Kidney tubule cell (primary cell): ENCODE results near the gene GAS7.
A peak's percentile ranks its signal among the peaks of the same experiment; 100 is the strongest.

ENCODE experiments used
- DNase-seq: peaks from one replicate; pipeline ENCODE4 v3.0.0-alpha.2; 2018; ENCODE audit warnings: low spot score

Gene GAS7

DNA sequence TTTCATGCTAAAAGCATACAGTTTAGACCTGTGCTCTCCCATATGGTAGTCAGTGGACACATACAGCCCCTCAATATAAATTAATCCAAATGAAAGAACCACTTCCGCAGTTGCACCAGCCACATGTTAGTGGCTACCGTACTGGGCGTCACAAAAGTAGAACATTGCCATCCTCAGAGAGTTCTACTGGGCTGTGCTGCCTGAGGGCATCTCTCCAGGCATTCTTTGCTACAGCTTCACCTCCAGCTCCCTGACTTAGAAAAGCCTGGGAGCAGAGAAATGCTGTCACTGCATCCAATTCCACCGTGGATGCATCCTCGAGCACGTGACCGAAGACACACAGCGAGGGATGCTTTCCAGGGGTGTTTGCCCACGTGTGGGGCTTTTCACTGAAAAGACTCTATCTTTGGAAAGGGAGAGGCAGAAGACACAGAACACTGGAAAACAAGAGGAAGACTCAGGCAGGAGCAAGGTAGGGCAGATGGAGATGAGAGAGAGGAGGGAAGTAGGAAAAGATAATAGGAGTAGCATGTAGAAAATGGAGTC lies 86.4 kb downstream of the GAS7 start:
- DNase-seq, result no peak

DNA sequence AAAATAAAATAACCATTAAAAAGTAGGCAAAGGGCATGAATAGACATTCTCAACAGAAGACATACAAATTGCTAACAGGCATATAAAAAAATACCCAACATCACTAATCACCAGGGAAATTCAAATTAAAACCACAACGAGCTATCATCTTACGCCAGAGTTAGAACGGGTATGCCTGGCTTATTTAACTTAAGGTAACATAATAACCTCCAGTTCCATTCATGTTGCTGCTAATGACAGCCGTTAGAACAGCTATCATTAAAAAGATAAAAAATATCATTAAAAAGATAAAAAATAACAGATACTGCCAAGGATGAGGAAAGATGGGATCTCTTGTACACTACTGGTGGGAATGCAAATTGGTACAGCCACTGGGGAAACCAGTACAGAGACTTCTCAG lies 89.3 kb downstream of the GAS7 start:
- DNase-seq, result no peak

DNA sequence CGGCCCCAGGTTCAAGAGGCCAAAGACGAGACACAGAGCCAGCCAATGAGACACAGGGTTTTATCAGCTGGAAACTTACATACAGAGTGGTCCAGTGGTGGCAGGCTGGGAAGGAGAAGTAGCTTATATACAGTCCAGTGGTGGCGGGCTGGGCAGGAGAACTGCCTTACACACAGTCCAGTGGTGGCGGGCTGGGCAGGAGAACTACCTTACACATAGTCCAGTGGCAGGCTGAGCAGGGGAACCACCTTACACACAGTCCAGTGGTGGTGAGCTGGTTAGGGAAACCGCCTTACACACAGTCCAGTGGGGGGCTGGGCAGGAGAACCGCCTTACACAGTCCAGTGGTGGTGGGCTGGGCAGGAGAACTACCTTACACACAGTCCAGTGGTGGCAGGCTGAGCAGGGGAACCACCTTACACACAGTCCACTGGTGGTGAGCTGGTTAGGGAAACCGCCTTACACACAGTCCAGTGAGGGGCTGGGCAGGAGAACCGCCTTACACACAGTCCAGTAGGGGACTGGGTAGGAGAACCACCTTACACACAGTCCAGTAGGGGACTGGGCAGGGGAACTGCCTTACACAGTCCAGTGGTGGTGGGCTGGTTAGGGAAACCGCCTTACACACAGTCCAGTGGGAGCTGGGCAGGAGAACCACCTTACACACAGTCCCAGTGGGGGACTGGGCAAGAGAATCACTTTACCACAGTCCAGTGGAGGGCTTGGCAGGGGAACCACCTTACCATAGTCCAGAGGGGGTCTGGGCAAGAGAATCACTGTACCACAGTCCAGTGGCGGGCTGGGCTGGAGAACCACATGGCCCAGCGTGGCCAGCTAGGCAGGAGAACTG lies 90.9 kb downstream of the GAS7 start:
- no peak for DNase-seq

DNA sequence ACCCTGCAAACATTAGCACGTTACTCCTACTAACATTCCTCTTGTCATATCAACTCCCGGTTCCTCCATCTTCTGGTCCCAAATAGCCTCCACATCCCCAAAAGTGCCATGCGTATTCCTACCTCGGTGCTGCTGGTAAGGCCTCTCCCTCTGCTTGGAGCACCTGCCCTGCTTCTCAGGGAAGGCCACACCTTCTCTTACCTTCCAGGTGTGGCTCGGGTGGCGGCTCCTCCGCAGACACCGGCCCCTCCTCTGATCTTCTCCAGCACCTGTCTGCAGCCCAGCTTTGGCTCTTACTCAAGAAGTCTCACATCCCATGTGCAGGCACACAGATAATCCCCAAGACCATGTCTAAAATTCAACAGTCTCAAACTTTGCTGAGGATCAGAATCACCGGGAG lies 92.3 kb downstream of the GAS7 start:
- DNase-seq, result no peak

DNA sequence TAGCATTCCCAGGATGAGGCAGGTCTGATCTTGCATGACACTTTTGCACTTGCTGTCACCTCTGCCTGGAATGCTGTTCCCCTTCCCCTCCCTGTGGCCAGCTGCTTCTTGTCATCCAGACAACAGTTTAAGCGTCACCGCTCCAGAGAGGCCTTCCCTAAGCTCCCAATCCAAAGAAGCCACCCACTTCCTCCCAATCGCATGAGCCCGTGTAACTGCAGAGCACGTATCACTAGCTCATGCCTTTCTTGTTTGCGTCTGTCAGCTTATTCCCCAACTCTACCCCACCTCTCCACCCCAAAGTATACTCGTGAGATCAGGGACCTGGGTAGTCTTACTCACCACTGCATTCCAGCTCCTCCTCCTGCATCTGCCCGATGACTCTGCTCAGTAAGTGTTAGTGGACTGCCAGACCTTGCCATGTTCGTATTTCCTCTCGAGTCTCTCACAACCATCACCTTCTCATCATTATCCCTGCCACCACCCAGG lies 92.8 kb downstream of the GAS7 start:
- DNase-seq, result no peak

DNA sequence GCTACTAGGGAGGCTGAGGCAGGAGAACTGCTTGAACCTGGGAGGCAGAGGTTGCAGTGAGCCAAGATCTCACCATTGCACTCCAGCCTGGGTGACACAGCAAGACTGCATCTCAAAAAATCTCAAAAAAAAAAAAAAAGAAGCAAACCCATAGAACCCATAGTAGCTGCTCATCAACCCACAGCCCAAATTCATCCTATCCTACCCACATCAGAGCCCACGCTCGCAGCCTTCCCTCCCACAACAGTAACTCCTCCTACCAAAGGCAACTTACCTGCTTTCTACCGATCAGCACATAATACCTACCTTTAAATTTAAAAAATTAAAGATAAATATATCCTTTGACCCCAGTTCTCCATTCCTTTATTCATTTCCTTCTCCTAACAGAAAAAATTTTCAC lies 94.7 kb downstream of the GAS7 start:
- no peak for DNase-seq

DNA sequence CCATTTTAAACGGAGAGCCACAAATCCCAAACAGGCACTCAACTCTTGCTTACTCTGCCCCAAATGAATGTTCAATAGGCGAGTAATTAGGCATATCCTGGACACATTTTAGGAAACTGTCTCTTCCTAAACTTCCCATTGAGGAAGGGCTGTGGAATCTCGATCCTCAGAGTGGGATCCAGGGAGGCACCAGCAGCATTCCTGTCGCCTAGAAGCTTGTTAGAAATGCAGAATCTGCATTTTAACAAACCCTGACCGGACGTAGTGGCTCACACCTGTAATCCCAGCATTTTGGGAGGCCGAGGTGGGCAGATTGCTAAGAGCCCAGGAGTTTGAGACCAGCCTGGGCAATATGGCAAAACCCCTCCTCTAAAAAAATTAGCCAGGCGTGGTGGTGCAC lies 95.6 kb downstream of the GAS7 start:
- no peak for DNase-seq

DNA sequence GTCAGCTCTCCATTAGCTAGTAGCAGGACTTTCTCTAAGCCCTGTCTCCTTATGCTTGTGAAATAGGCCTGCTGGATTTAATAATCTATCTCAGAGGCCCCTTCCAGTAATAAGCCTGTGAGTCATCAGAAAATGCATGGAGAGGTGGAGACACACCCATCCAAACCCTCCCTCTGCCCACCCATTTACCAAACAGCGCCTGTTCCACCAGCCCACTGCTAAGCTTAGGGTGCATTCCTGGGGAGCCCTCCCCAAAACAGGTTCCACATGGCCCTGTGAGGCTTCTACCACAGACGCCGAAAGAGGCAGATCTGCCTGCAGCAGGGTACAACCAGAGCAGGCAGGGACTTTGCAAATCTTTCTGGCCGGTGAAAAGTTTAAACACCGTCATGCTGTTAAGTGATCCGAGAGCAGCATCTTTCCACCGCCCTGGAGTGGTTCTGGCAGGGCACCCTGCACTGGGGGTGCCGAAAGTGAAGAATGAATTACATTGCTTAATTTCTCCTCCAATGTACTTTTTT lies 99.3 kb downstream of the GAS7 start:
- no peak for DNase-seq

DNA sequence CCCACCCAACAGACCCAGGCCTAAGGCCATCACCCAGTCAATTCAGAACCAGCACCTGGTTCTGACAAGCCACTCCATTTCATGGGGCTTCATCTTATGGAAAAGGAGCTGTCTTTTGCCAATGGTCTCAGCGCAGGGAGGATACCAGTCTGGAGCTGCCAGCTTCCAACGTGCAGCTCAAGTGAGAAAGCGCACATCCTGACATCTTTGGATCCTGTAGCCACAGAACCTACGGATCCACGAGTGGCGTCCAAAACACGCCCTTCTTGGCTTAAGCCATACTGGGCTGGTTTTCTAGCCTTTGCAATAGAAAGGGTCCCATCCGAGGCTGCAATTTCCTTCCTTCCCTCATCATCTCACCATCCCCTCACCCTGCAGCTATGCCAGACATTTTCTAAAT lies 101.8 kb downstream of the GAS7 start:
- no peak for DNase-seq

DNA sequence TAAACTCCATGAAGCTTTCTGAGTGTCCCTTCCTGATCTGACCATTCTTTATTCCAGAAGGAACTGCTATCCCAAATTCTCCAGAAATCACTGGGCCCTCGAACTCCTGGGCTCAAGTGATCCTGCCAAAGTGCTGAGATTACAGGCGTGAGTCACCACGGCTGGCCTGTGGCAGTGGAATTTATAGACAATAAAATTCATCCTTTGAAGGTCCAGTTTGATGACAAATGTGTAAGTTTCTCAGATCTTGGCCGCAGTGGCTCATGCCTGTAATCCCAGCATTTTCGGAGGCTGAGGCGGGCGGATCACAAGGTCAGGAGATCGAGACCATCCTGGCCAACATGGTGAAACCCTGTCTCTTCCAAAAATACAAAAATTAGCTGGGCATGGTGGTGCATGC lies 103.1 kb downstream of the GAS7 start:
- DNase-seq, result peak; percentile 8

DNA sequence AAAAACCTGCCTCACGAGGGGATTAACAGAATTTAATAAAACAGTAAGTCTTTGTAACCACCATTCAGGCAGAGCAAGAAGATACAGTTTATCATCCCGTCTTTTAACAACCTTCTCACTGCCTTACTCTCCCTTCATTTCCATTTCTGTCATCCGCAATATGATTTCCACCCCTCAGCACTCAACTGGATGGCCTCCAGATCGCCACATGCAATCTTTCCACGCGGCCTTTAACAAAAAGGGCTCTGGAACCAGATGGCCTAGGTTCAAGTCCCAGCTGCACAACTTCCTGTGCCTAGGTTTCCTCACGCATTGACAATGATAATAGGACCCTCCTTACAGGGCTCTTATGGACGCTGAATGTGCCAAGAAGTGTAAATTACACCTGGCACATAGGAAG lies 103.6 kb downstream of the GAS7 start:
- DNase-seq, result no peak

DNA sequence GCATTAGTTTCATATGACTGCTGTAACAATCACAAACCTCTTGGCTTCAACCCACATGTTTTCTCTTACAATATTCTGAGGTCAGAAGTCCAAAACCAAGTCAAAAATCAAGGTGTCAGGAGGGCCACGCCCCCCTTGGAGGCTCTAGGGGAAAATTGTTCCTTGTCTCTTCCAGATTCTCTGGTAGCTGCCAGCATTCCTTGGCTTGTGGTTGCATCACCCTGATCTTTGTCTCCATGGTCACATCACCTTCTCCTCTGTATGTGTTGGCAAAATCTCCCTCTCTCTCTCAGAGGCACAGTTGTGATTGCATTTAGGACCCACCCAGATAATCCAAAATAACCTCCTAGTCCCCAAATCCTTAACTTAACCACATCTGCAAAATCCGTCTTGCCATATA lies 105.8 kb downstream of the GAS7 start:
- DNase-seq, result no peak

DNA sequence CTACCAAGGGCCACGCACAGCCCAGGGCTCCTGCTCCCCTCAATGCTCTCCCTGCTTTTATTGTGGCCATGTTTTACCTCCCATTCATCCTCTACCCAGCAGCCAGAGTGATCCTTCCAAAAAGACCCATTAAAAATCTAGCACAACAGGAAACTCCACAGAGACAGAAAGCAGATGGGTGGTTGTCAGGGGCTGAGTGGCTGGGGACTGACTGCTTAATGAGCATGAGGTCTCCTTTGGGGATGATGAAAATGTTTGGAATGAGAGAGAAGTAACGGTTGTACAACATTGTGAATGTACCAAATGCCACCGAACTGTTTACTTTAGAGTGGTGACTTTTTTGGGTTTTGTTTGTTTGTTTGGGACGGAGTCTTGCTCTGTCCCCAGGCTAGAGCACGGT lies 107.4 kb downstream of the GAS7 start:
- DNase-seq, result no peak

DNA sequence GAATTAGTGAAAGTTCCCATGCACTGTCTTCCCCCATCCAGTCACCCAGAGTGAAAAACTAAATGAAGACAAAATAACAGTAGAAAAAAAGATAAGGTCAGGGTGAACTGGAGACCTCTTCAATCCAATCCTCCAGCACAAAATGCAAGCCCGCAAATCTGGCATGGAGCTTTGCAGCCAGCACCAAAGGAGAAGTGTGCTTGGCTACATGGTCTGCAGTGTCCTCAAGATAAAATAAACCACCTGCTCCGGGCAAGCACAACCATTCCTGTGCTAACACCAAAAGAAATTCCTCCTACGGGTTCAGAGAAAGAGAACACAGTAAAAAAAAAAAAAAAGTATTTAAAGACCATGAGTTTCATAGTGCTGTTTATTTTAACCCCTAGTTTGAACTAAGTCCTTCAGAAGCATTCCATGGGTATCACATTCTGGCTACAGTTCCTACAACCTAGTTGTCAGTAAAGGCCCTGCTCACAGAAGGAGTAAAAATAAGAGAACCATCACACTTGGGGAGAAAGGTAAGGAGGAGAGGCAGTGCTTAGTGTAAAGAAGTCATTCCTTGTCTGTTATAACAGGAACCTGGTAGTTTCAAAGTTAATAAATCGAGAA lies 109.1 kb downstream of the GAS7 start:
- no peak for DNase-seq

DNA sequence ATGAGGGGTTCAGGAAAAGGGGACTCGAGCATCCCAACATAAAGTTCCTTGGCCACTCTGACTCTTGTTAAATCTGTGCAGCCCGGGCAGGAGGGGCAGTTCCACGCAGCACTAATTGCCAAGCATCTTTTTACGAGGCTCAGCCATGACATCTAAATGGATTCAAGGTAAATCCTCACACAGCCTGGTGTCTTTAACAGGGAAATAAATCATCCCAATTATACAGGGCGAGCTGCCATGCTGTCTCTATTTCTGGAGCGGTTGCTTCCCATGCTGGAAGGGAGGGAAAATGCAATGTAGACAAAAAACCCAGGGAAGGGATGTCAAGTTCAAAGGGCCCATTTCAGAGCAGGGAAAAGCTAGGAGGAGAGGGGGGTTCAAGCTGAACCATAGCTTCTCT lies 110.0 kb downstream of the GAS7 start:
- no peak for DNase-seq

DNA sequence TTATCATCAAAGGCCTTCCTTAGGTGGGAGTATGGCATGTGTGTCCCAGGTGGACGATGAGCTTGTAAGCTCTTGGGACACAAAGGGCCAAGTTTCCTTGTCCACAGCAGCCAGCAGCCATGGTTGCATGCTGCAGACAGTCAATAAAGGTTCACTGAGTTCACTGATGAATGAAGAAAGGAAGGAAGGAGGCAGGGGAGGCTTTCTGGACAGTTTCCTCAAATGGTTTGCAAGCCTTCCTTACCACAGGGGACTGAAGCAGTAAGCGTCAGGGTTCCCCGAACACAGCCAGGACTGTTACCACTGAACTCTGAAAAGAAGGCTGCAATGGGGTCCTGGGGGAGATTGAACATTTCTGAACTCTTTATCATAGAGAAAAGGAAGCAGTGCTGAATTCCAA lies 111.1 kb downstream of the GAS7 start:
- peak; percentile 16 for DNase-seq

DNA sequence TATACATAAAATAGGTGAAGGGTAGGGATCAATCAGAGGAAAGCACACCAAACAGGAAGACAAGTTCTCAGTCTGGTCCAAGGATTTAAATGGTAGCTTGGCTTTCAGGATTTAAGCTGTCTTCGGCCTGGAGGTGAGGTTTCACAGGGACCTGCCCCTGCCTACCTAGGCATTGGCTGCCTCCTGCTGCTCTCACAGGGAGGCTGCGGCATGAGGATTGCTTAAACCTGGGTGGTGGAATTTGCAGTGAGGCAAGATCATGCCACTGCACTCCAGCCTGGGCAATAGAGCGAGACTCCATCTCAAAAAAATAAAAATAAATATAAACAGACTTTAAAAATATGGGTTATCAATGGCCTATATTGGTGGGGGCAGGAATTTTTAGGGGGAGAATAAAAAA lies 114.5 kb downstream of the GAS7 start:
- no peak for DNase-seq

DNA sequence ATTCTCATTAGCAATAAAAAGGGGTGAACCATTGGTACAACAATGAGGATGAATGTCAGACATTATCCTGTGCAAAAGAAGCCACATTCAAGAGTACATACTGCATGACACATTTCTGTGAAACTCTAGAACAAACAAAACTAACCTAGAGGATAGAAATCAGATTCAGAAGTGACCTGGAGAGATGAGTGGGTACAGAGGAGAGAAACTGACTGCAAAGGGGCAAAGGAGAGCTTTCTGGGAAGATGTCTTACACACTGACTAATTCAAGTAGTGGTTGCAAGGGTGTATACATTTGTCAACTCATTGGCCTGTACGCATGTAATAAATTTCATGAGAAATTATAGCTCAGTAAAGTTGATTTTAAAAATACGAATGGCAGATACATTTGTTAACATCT lies 115.6 kb downstream of the GAS7 start:
- no peak for DNase-seq

DNA sequence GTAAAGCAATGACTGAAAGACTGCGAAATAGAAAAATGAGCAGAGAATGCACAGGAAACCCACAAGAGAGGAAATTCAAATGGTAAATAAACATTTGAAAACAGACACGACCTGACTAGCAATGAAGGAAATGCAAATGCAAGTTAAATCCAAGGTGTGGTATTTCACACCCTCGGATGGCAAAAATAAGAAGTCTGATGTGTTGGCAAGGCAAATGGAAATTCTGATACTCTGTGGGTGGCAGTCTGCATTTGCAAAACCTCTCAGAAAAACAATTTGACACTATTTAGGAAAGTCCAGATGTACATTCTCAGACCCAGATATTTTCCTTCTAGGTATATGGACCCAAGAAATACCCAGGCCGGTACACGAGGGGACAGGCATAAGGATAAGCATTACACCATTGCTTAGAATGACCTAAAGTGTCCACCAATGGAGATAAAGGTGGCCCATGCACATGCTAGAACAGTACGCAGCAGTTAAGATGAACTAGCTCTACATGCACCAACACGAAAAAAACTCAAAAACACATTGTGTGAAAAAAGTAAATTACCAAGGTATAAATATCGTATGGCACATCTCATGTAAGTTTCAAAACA lies 116.7 kb downstream of the GAS7 start:
- no peak for DNase-seq

DNA sequence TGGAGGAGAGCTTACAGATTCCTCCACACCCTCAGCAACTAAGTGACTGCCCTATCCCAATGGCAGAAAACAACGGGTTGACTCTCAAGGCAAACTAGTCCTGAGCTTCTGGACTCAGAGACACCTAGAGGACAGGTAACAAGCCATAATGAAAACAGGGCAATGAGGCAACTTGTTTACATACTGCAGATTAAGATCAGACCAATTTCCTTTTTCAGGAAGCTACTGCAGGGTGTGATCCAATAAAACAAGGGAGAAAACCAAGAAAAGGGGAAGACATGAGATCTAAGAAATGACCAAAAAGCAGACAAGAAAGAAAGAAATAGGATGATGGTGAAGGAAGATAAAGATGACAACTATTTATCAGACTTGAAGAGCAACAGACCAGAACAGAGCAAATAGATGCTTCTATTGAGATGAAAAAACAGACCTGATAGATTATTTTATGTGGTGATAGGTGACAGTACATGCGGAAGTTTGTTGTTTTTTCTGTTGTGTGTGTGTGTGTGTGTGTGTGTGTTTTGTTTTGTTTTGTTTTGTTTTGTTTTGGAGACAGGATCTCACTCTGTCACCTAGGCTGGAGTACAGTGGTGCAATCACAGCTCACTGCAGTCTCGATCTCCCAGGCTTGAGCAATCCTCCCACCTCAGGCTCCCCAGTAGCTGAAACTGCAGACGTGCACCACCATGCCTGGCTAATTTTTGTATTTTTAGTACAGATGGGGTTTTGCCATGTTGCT lies 120.7 kb downstream of the GAS7 start:
- no peak for DNase-seq

DNA sequence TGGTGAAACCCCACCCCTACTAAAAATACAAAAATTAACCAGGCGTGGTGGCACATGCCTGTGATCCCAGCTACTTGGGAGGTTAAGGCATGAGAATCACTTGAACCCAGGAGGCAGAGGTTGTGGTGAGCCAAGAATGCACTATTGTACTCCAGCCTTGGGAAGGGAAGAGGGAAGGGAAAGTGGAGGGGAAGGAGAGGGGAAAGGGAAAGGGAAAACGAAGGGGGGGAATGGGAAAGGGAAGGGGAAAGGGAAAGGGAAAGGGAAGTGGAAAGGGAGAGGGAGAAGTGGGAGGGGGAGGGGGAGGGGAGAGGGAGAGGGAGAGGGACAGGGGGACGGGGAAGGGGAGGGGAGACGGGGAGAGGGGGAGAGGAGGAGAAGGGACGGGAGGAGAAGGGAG lies 122.5 kb downstream of the GAS7 start:
- DNase-seq, result no peak

DNA sequence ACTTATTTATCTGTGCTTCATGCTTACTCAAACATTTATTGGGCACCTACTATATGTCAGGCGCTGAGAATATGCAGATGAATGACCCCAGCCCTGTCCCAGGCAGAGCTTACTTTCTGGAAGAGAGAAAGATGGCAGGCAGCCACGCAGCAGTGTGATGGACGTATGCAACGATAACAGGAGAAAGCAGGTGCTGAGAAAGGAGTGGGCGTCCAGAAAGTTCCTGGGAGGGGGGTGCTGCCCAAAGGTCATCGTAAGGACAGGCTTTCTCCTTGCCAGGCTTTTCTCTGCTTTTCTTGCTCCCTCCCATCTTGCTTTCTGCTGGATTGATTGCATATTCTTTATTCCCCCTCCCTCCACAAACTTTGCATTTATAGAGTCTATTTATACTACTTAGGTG lies 124.5 kb downstream of the GAS7 start:
- DNase-seq, result no peak
